ENCODE results near the gene ATRAID.

Gene ATRAID

DNA sequence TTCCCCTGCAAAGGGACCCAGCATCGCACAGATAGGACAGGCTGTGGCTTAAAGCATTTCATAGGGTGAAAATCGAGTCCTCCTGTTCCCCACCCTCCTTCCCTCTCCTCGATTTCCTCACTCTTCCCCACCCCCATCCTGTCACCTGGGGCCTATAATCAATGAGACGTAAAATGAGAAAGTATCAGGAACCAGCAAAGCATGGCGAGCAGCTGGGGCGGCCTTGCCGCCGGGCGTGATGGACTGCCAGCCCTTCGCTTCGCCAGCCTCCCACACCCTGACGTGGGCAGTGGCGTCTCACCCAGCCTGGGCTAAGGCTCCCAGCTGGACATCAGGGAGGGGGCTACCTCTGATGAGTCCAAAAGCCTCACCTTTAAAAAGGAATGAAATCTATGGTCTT is 39.9 kb downstream of the ATRAID start:
- DNase-seq: peak; percentile 22

DNA sequence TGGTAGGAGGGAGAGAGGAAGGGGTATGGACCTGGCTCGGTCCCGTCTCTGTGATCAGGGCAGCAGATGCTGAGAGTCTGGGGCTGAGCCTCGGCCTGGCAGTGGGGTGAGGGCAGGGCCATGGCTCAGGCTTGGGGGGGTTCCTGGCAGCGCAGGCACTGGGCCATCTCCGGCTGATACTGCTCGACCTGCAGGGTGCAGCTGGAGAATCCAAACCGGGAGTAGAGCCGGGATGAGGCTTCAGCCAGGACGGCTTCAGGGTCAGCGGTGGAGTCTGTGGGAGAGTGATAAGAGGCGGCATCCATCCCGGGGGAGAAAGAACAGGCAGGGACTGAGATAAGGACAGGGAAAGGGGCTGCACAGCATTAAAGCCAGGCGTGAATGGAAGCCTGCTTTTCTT is 43.3 kb downstream of the ATRAID start:
- no peak for DNase-seq

DNA sequence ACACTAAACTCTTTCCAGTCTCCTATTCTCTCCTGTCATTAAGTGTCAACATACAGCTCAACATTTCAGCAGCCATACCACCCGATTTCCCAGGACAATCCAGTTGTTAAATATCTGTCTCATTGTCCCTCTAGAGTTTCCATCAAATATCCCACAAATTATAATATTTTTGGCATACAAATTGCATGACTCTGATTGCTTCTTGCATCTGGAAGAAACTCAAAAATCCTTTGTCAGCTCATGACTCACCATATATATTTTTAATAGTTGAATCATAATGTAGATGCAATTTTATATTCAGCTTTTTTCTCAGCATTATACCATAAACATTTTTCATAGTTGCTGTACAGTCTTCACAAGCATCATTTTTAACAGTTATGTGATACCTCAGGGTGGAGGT is 43.8 kb downstream of the ATRAID start:
- no peak for DNase-seq

DNA sequence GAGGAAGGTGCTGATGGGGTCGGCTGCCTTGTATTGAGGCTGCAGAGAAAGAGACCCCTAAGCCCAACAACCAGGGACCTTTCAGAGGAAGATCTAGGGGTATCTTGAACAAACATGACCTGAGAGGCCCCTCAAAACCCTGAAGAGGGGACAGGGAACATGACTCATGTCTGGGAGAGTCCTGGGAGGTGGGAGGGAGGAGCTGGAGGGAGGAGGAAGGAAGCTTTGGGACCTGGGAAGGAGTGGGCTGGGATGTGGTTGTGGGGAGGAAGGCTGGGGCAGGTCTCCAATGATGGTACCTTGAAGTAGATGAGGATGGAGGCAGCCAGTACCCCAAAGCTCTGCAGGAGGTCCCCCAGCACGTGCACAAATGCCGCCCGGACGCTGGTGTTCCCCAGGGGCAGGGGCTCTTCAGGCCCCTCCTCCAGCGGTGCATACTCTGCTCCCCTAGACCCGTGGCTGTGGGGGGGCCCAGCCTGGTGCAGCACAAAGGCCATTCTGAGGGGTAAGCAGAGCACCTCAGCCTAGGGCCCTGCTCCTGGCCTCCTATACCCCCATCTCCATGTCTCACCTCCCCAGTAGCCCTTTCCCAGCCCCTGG is 45.1 kb downstream of the ATRAID start:
- no peak for DNase-seq

DNA sequence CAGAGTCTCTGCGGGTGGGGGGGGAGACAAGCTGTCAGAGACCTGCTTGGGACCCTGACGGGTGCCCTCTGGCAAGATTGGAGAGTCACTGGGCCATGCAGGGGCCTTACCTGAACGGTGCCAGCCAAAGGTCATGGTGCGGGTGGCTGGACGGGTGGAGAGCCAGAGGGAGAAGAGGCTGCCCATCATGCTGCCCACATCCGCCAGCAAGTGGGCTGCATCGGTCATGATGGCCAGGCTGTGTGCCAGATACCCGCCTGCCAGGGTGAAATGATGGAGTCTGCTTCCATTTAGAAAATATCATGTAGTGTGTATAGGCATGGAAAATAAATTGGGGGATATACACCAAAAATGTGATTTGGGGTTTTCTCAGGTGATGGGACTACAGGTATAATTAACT is 46.2 kb downstream of the ATRAID start:
- no peak for DNase-seq

DNA sequence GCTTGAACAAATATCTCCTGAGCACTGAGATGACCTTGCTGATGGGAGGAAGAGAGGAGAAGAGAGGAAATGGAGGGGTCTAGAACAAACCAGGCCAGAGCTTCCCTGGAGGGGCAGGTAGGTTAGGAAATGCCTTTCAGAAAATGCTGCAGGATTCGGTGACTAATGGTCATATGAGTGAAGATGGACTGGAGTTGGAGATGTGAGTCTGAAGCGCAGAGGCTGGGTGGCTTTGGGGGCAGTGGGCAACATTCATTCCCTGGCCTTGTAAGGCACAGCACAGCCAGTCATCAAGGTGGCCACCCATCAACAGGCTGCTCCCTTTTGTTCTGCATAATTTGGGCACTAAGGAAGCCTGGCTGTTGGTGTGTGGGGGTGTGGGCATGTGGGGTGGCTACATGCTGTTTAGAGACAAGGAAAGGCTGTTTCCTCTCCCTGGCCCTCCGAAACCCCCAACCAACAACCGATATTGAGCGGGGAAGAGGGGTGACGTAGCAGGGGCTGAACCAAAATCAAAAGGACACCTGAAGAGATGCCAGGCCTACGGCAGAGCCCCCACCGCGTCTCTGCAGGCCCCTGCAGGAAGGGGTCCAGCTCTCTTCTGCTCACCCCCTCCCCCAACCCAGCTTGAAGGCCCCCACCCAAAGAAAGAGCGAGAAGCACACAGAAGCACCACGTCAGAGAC is 49.5 kb downstream of the ATRAID start:
- DNase-seq: no peak

DNA sequence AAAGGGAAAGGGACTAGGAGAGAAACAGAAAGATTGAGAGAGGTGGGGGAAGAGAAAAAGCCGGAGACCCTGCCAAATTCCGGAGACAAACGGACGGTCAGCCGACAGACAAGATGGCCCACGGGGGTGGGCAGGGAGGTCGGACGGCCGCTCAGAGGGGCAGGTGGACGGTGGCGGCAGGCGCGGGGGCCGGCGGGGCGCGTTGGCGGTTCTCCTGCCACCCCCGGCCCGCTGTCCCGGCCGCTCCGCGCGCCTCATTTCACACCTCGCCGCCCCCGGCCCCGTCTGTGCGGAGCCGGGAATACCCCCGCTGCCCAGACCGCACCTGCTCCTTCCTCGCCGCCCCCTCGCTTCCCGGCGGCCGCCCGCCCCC is 50.1 kb downstream of the ATRAID start:
- DNase-seq: peak; percentile 29

DNA sequence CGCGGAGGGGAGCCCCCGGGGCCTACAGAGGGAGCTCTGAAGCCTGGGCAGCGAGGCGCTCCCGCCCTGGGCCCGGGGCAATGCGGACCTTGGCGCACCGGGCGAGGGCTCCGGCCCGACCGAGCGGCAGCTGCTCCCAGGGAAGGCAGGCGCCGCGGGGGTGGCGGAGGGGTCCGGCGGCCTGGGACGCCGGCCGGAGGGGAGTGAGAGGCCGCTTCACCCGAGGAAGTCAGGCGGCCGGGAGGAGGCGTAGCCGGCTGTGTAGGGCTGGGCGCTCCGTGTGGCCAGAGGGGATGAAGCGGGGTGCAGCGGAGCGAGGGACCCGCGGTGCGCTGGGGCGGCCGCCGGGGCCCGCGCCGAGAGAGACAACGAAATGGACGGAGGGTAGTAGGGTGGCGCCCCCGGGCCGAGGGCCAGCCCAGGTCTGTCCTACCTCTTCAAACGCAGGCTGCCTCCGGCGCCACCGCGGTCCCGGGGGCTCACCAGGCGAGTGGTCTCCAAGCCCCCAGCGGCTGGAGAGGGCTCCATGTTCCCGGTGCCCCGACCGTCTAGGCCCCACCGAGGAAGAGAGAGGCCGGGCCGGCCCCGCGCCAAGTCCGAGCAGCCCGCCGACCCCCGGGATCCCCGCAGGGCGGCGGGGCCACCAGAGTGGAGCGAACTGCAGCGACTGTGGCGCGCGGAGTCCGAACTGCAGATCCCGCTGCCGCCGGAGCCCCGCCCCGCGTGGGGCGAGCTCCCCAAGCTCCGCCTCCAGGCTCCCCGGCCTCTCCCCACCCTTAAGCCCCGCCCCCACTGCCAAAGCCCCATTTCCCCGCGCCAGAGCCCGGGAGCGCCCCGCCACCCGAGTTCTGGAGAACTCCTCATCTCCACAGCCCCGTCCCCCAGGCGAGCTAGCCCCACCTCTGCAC is 50.8 kb downstream of the ATRAID start, which contains the start of gene SLC30A3:
Gene SLC30A3, minus strand, starts transcription at position 669 of the 908 bp plus-strand sequence. Its CDS starts 141 bp downstream, at position 528.
- peak; percentile 70 for DNase-seq

DNA sequence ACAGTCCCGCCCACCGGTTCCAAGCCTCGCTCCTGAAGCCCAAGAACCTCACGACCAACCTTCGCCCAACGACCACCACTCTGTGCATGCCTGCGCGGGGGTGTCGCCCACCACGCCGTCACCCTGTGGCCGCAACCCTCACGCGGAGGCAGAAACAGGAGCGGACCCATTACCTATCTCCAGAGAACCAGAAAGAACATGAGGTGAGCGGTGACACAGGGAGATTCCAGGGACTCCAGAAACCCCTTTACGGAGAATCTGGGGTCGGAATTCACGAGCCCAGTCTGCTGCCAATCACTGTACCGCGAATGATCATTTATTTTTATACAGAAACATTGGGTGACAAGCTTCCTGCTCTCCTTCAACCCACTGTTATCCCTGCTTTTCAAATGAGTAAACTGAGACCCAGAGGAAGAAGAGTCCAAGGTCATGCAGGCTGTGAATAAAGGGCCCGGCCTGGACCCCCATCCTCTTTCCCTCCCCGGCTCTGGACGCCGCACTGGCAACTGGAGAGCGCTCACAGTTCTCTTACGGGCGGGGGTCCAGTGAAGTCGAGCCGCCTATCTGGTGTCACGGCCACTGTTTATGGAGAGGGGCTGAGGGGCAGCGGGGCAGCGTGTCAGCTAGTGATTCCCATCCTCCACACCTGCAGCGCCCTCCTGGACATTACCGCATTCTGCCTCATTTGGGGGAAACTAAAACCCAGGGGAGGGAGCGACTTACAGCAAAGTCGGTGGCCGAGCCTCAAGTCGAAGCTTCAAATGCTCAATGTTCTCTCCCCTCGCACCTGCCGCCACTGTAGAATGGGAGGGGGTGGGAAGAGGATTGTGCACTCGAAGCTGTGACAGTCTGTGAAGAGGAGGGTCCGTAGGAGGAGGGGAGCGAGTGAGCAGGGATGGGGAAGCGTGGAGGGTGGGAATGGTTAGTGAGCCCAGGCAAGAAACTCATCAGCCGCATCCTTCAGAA is 51.7 kb downstream of the ATRAID start:
- DNase-seq: peak; percentile 58

DNA sequence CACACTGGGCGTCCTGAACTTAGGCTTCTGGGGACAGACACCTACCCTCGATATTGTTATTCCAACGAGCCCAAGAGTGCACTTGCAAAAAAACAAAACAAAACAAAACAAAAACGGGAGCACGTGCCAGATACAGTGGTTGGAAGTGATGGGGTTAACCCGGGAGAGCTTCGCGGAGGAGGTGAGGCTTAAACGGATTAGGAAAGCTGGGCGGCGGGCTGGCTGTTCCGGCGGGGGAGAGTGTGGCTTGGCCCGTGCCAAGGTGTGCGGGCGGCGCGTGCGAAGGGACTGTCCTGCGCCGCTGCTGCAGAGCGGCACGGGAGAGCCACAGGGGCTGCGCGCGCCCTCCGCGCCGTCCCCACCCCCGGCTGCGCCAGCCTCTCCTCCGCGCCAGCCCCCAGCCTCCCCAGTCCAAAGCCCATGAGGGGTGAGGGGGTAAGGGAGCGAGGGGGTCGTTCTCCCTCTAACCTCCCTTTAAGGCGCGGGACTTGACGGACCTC is 52.5 kb downstream of the ATRAID start:
- DNase-seq: no peak

DNA sequence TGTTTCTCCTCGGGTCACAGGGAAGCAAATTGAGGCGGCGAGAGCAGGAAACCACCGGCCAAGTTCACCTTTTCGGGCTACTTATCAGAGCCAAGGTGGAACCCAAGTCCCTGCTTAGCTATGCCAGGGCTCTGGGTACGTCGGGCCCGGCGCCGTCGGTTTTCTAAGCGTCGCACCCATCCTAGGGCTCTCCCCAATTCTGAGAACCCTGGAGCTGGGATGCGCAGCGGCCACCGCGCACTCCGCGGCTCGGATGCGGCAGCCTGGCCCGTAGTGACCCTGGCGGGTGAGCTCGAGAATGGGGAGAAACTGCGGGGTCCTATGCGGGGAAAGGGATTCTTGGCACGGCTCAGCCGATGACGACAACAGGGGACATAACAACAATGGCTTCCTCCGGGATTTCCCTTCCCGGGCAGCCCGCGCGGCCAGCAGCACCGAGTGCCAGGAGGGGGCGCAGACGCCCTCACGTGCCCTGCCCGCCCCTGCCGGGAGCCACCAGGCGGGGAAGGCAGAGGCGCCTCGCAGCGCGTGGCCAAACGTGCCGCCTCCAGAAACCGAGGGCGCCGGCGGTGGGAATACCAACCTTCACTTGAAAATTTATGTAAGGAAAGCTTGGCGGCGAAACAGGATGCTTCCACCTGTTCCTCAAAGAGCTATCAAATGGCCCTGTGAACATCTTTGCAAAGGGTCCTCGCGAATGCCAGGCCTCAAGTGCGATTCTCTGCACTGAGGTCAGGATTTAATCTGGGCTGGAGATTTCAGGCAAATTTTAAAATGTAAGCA is 53.1 kb downstream of the ATRAID start:
- DNase-seq: peak; percentile 85

DNA sequence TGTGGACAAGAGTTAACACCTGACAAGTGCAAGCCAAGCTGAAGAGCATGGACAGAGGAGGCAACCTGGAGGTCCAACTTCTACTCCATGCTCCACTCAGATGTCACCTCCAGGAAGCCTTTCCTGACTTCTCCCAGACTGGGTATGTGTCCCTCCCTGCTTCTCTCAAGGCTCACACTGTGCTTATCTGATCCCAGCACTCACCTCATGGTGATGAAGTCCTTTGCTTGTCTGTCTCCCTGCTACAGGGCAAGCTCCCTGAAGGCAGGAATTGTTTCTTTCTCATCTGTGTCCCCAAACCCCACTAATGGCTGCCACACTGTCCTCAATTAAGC is 53.7 kb downstream of the ATRAID start:
- DNase-seq: no peak
